Neutrophil (primary cell): ENCODE data around the gene NRXN2.

Experiments
- H3K27ac ChIP-seq: fragments of 200-600 bp; sonication (generic); 2 replicates; pipeline ENCODE4 v1.5.1; 2016; ENCODE audit warnings: mild to moderate bottlenecking, moderate library complexity
- H3K27me3 ChIP-seq: fragments of 200-600 bp; sonication (generic); 2 replicates; pipeline ENCODE4 v1.6.0; 2016; ENCODE audit warnings: mild to moderate bottlenecking
- H3K36me3 ChIP-seq: fragments of 200-600 bp; sonication (generic); 2 replicates; pipeline ENCODE4 v1.5.1; 2017
- H3K4me1 ChIP-seq, 2 experiments: fragments of 200-600 bp in 1 of 2; sonication (generic) in 1 of 2; 1 replicate in 1 of 2; 2 replicates in 1 of 2; pipeline versions ENCODE4 v1.5.1 to v1.6.1; 2013 to 2016; ENCODE audit warnings: low read depth in 1 of 2, low read length in 1 of 2, mild to moderate bottlenecking in 1 of 2, moderate library complexity in 1 of 2; ENCODE audit not compliant: control insufficient read depth in 1 of 2, insufficient read depth in 1 of 2
- H3K4me3 ChIP-seq, 2 experiments: fragments of 200-600 bp in 1 of 2; sonication (generic) in 1 of 2; 1 replicate in 1 of 2; 2 replicates in 1 of 2; pipeline ENCODE4 v1.5.1; 2013 to 2016; ENCODE audit warnings: low read depth in 1 of 2, low read length in 1 of 2, mild to moderate bottlenecking in 1 of 2, moderate library complexity in 1 of 2
- H3K9me3 ChIP-seq: fragments of 200-600 bp; sonication (generic); 2 replicates; pipeline ENCODE4 v1.5.1; 2016
- TF ChIP-seq, protein P1 (sequence below): fragments of 200-600 bp; sonication (generic); IDR thresholded peaks from 2 replicates; pipeline ENCODE4 v1.5.1; 2016; ENCODE audit warnings: antibody characterized with exemption

The NRXN2 gene

DNA sequence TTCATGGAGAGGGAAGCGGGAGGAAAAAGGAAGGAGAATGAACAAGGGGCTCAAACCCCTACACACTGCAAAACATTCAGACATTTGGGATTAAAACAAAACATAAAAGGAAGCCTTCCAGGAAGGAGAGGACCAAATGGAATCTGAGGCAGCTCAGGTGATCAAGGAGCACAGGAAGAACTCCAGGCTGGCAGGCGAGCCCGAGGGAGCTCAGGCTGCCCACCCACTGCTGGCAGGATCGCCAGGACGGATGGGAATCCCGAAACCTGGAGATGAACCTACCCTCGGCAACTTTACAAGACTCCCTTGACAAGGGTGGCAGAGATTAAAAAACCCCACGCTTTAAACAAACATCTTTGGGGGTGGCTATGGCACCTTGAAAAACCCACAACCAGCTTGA, 41.8 kb upstream of the NRXN2 start:
- Histone ChIP-seq H3K9me3 (peaks cover 6% of the 10 kb centered on the region), H3K27ac (peak overlapping the region; percentile 66), H3K36me3 (peaks cover 98% of the 10 kb centered on the region), H3K4me1 (peaks cover 15 to 17% of the 10 kb centered on the region in 2 experiments), H3K4me3 (no peak overlapping the region), H3K27me3 (no peaks in the 10 kb centered on the region)
- TF ChIP-seq, protein P1, sequence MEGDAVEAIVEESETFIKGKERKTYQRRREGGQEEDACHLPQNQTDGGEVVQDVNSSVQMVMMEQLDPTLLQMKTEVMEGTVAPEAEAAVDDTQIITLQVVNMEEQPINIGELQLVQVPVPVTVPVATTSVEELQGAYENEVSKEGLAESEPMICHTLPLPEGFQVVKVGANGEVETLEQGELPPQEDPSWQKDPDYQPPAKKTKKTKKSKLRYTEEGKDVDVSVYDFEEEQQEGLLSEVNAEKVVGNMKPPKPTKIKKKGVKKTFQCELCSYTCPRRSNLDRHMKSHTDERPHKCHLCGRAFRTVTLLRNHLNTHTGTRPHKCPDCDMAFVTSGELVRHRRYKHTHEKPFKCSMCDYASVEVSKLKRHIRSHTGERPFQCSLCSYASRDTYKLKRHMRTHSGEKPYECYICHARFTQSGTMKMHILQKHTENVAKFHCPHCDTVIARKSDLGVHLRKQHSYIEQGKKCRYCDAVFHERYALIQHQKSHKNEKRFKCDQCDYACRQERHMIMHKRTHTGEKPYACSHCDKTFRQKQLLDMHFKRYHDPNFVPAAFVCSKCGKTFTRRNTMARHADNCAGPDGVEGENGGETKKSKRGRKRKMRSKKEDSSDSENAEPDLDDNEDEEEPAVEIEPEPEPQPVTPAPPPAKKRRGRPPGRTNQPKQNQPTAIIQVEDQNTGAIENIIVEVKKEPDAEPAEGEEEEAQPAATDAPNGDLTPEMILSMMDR: no peak

DNA sequence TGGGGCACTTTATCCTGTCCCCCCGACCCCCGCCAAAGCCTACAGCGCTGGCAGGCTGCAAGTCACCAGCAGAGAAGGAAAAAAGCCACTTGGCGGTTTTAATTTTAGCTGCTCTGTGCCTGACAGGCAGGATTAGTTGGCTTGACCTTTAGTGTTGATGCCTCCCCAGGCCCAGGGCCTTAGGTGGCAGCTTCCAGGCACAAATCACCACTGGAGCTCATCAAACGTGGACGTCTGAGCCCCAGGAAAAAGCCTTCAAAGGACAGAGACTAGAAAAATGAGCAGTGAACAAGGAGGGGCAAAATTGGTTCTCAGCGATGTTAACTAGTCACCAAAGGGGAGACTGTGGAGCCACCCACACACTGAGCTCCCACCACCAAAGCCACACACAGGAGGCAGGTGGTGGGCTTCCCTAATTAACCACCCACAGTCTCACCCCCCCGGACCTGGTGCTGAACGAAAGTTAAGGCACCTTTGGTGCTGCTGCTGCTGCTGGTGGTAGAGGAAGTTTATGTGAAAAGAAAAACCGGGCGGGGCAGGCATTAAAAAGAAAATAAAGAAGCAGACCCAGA, 41.1 kb upstream of the NRXN2 start:
- Histone ChIP-seq H3K27me3 (no peaks in the 10 kb centered on the region), H3K4me3 (no peak overlapping the region), H3K27ac (peak overlapping the region; percentile 66), H3K36me3 (peaks cover 97% of the 10 kb centered on the region), H3K4me1 (peaks cover 13 to 17% of the 10 kb centered on the region in 2 experiments), H3K9me3 (peaks cover 6% of the 10 kb centered on the region)
- TF ChIP-seq, protein P1: no peak

DNA sequence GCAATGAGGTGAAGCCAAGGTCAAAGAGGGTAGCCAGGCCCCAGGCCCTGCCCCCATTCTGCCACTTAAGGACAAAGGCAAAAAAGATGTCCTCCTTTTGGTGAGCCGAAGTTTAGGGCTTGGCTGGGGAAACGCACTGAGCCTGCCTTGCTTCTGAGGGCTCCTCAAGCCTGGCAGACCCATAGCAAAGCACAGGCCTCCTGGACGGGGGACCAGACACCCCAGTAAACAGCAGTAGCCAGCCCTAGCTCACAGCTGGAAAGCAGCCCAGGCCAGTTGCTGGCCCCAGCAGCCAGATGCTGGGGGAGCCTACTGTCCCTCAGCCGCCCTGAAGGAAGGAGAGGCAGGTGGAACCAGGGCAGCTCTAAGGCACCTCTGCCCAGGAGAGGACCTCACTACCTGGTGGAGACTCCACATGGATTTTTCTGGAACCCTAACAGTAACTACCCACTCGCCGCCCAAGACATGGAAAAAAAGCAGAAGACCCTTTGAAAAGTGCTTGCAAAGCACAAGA, 40.6 kb upstream of the NRXN2 start:
- H3K27me3 ChIP-seq: no peaks in the 10 kb centered on the region
- H3K27ac ChIP-seq: peak overlapping the region; percentile 66
- peaks cover 13% of the 10 kb centered on the region in 2 experiments for H3K4me1 ChIP-seq
- TF ChIP-seq, protein P1: no peak
- H3K9me3 ChIP-seq: peaks cover 6% of the 10 kb centered on the region
- peaks cover 92% of the 10 kb centered on the region for H3K36me3 ChIP-seq
- no peak overlapping the region for H3K4me3 ChIP-seq

GRCh38 chr11:64762674-64763525, 39.9 kb upstream of the NRXN2 start:
- peaks cover 85% of the 10 kb centered on the region for H3K36me3 ChIP-seq
- H3K27me3 ChIP-seq: no peaks in the 10 kb centered on the region
- no peaks in the 10 kb centered on the region for H3K9me3 ChIP-seq
- H3K4me3 ChIP-seq: no peak overlapping the region
- H3K27ac ChIP-seq: peak overlapping the region; percentile 66
- H3K4me1 ChIP-seq: peaks cover 7 to 8% of the 10 kb centered on the region in 2 experiments
- TF ChIP-seq, protein P1: no peak

DNA sequence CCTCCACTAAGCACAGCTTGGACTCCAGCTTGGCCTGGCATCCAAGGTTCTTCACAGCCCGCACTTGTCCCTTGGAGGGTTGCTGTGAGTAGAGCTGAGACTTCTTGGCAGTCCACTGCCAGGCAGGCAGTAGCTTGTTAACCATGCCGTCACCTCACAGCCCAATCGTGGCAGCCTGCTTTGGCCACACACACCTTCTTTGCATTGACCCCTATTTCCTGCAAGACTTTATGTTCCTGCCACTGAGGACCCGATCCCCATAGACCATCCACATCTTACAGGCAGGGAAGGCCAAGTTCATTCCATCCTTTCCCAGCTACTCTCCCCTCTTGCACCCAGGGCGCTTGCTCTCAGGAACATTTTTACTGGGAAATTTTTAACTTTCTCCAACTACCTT, 39.3 kb upstream of the NRXN2 start:
- H3K4me3 ChIP-seq: no peak overlapping the region
- peaks cover 79% of the 10 kb centered on the region for H3K36me3 ChIP-seq
- no peaks in the 10 kb centered on the region for H3K27me3 ChIP-seq
- peaks cover under 1 to 2% of the 10 kb centered on the region in 2 experiments for H3K4me1 ChIP-seq
- peak overlapping the region; percentile 66 for H3K27ac ChIP-seq
- TF ChIP-seq, protein P1: no peak
- H3K9me3 ChIP-seq: no peaks in the 10 kb centered on the region
